Osteocyte (in vitro differentiated cells): ENCODE measurements around the gene RASAL2. TPM values are rescaled to one million over a fixed set of nuclear protein-coding genes. Genes with fewer than 3 reads are reported as not detected.

Source experiments
- DNase-seq: peaks from one replicate; pipeline ENCODE4 v3.0.0; 2021; ENCODE audit warnings: mixed read lengths; ENCODE audit not compliant: unreplicated experiment; ENCODE audit errors: extremely low spot score
- H3K27ac Mint-ChIP-seq: one replicate; pipeline ENCODE4 v1.8.0; 2021; ENCODE audit warnings: mild to moderate bottlenecking, mixed read lengths; ENCODE audit not compliant: unreplicated experiment
- H3K27me3 Mint-ChIP-seq: one replicate; pipeline ENCODE4 v1.8.0; 2021; ENCODE audit warnings: mixed read lengths; ENCODE audit not compliant: unreplicated experiment
- H3K36me3 Mint-ChIP-seq: one replicate; pipeline ENCODE4 v1.8.0; 2021; ENCODE audit warnings: mixed read lengths; ENCODE audit not compliant: unreplicated experiment
- H3K4me1 Mint-ChIP-seq: one replicate; pipeline ENCODE4 v1.8.0; 2021; ENCODE audit warnings: mixed read lengths; ENCODE audit not compliant: unreplicated experiment
- H3K4me3 Mint-ChIP-seq: one replicate; pipeline ENCODE4 v1.8.0; 2021; ENCODE audit warnings: mild to moderate bottlenecking, moderate library complexity, mixed read lengths; ENCODE audit not compliant: unreplicated experiment
- H3K9me3 Mint-ChIP-seq: one replicate; pipeline ENCODE4 v1.8.0; 2021; ENCODE audit warnings: mixed read lengths; ENCODE audit not compliant: unreplicated experiment
- total RNA-seq: library from RNA; stranded (reverse); gene quantifications from 2 replicates; pipeline ENCODE4 v1.2.1, GENCODE V29; 2021
- TF ChIP-seq, protein P1 (sequence below): fragments of 200-600 bp; sonication (generic); IDR thresholded peaks from 2 replicates; pipeline ENCODE4 v1.5.0; 2021; ENCODE audit warnings: antibody characterized with exemption, mild to moderate bottlenecking, moderate library complexity

Gene RASAL2
- total RNA-seq, 1 donor from 2014 or later = 34.2 TPM

DNA sequence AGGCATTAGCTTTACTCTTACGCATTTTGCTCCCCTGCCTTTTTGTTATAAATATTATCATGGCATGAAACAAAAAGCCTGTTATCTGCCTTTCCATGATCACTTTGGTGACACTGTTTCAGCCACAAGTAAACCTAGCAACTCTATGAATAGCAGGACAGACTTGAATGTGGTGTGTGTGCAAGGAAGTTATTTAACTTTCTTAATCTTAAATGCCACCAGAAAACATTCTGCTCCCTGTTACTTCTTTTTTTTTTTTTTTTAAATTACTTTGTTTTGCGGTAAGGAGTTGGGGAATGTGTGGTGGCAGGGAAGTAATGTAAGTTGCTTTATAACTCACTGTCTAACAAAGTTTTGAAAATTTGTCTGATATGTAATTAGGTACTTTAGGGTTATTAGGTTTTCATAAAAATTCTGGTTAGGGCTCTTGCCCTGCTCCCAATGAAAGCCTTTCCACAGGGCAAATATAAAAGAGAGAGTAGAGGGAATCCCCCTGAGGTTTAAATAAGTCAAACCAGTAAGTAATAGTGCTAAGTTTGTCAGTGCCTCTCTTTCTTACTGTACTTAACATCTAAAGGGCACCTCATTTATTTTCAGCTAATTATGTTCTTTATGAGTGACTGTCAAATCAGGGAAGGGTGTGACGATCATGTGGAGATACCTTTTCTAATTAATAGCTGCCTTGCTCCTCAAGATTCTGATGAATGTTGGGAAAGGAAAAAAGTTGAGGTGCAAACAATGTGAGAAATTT lies 39.5 kb downstream of the RASAL2 start:
- no peak overlapping the region for H3K4me3 Mint-ChIP-seq
- TF ChIP-seq, protein P1, sequence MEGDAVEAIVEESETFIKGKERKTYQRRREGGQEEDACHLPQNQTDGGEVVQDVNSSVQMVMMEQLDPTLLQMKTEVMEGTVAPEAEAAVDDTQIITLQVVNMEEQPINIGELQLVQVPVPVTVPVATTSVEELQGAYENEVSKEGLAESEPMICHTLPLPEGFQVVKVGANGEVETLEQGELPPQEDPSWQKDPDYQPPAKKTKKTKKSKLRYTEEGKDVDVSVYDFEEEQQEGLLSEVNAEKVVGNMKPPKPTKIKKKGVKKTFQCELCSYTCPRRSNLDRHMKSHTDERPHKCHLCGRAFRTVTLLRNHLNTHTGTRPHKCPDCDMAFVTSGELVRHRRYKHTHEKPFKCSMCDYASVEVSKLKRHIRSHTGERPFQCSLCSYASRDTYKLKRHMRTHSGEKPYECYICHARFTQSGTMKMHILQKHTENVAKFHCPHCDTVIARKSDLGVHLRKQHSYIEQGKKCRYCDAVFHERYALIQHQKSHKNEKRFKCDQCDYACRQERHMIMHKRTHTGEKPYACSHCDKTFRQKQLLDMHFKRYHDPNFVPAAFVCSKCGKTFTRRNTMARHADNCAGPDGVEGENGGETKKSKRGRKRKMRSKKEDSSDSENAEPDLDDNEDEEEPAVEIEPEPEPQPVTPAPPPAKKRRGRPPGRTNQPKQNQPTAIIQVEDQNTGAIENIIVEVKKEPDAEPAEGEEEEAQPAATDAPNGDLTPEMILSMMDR = no peak
- peaks cover 8% of the 10 kb centered on the region for H3K36me3 Mint-ChIP-seq
- no peaks in the 10 kb centered on the region for H3K9me3 Mint-ChIP-seq
- DNase-seq = no peak
- H3K27ac Mint-ChIP-seq = no peak overlapping the region
- peaks cover 25% of the 10 kb centered on the region for H3K4me1 Mint-ChIP-seq
- H3K27me3 Mint-ChIP-seq = no peaks in the 10 kb centered on the region

DNA sequence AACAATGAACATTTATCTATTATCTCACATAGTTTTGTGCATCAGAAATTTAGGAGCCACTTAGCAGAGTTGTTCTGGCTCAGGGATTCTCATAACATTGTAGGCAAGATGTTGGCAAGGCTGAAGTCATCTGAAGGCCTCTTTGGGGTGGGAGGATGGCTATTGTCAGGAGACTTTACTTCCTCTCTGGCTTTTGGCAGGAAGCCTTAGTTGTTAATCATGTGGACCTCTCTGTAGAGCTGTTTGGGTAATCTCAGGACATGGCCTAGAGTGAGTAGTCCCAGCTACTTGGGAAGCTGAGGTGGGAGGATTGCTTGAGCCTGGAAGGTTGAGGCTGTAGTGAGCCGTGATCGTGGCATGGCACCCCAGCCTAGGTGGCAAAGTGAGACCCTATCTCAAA lies 40.2 kb downstream of the RASAL2 start:
- no peak for DNase-seq
- Mint-ChIP-seq H3K4me1 (peaks cover 27% of the 10 kb centered on the region), H3K27me3 (no peaks in the 10 kb centered on the region), H3K4me3 (no peak overlapping the region), H3K36me3 (peaks cover 8% of the 10 kb centered on the region), H3K9me3 (no peaks in the 10 kb centered on the region), H3K27ac (no peak overlapping the region)
- TF ChIP-seq, protein P1 = no peak

- no peak overlapping the region for H3K4me3 Mint-ChIP-seq
- no peak for DNase-seq
- TF ChIP-seq, protein P1 = peak; percentile 34
- H3K27ac Mint-ChIP-seq = peak overlapping the region; percentile 60
- H3K27me3 Mint-ChIP-seq = no peaks in the 10 kb centered on the region
- H3K4me1 Mint-ChIP-seq = peaks cover 39% of the 10 kb centered on the region
- peaks cover 6% of the 10 kb centered on the region for H3K36me3 Mint-ChIP-seq
- no peaks in the 10 kb centered on the region for H3K9me3 Mint-ChIP-seq
Observed at GRCh38 chr1:178137238-178137637, 43.3 kb downstream of the RASAL2 start.

GRCh38 chr1:178142806-178143205 lies 48.9 kb downstream of the RASAL2 start:
- H3K4me1 Mint-ChIP-seq = peaks cover 51% of the 10 kb centered on the region
- TF ChIP-seq, protein P1 = no peak
- H3K4me3 Mint-ChIP-seq = no peak overlapping the region

DNA sequence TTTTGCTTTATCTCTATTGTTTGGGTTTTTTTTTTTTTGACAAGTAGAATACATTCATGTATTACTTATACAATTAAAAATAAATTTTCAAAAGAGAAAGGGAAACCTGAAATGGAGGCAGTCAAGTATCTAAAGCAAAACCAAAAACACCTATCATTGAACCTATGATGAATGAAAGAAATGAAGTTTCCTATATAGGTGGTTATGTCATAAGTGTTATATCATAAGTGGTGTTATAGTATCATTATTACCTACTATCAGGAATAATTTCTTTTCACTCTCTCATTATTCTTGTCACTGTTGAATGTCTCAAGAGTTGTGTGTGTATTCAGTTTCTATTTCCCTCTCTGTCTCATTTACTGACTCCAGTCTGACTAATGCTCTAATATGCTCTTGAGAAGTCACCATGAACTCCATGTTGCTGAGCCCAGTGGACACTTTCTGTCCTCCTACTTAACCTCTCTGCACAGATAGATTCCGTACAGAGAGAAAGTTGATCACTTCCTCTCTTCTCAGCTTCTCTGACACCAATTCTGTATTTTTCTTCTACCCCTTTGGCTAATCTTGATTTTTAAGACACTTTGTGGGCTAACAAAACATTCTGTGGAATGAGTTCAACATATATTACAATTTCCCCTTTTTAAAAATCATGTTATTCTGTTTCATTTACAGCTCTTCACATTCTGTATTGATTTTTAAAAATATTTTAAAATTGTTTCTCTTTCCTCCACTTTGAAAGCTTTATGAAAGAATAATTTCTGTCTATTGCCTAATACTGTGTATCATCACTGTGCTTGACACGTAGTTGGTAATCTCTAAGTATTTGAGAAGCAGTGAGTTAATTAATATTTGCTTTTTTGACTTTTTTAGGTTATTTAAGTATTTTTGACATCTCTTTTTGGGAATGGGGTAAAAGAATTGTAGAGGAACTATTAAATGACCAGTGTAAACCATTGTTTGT lies 50.1 kb downstream of the RASAL2 start:
- DNase-seq = no peak
- no peaks in the 10 kb centered on the region for H3K36me3 Mint-ChIP-seq
- peaks cover 52% of the 10 kb centered on the region for H3K4me1 Mint-ChIP-seq

More at GRCh38 chr1:178142806-178143205, 48.9 kb downstream of the RASAL2 start:
- H3K27me3 Mint-ChIP-seq = no peaks in the 10 kb centered on the region
- no peaks in the 10 kb centered on the region for H3K9me3 Mint-ChIP-seq
- H3K27ac Mint-ChIP-seq = no peak overlapping the region
- H3K36me3 Mint-ChIP-seq = no peaks in the 10 kb centered on the region
- no peak for DNase-seq

More for the DNA sequence above, 50.1 kb downstream of the RASAL2 start:
- TF ChIP-seq, protein P1 = no peak
- H3K4me3 Mint-ChIP-seq = peak overlapping the region; percentile 26
- no peaks in the 10 kb centered on the region for H3K9me3 Mint-ChIP-seq
- H3K27me3 Mint-ChIP-seq = no peaks in the 10 kb centered on the region
- H3K27ac Mint-ChIP-seq = peak overlapping the region; percentile 96
